Urinary bladder (tissue), 4 donors: Measurements from ENCODE around the gene ABHD16B. TPM values are rescaled to one million over a fixed set of nuclear protein-coding genes. Genes with fewer than 3 reads are reported as not detected.

Experiments used
- DNase-seq: peaks from one replicate; pipeline ENCODE4 v3.0.0-alpha.2; 2015; ENCODE audit errors: extremely low spot score
- H3K27ac ChIP-seq: one replicate; pipeline ENCODE4 v1.5.1; 2013; ENCODE audit warnings: low read depth, mild to moderate bottlenecking, moderate library complexity
- H3K36me3 ChIP-seq: one replicate; pipeline ENCODE4 v1.6.1; 2013; ENCODE audit warnings: mild to moderate bottlenecking, moderate library complexity; ENCODE audit not compliant: insufficient read depth
- H3K4me1 ChIP-seq: one replicate; pipeline ENCODE4 v1.6.1; 2013; ENCODE audit warnings: mild to moderate bottlenecking, moderate library complexity; ENCODE audit not compliant: insufficient read depth
- H3K4me3 ChIP-seq: one replicate; pipeline ENCODE4 v1.5.1; 2013; ENCODE audit warnings: low read depth, low read length
- WGBS: extraction: QIAGEN DNeasy Blood & Tissue Kit; methylation state at CpG from one replicate; pipeline ENCODE4 v1.1.7; 2013; 5-methylcytosine and 5-hydroxymethylcytosine counted together
- polyA plus RNA-seq: library from polyadenylated mRNA; stranded (reverse); fragments of 200-250 nt; gene quantifications from one replicate; pipeline ENCODE4 v1.2.3, GENCODE V29; 2013
- total RNA-seq: library from RNA; depleted of rRNA; stranded (reverse); fragments of >200 nt; gene quantifications from one replicate; pipeline ENCODE4 v1.2.3, GENCODE V29; 2014
- donor health status: healthy with polysubstance abuse.
- donor health status: healthy.

ABHD16B gene
- total and polyA plus RNA-seq, 2 donors = 0.68 TPM; not detected in 1

DNA sequence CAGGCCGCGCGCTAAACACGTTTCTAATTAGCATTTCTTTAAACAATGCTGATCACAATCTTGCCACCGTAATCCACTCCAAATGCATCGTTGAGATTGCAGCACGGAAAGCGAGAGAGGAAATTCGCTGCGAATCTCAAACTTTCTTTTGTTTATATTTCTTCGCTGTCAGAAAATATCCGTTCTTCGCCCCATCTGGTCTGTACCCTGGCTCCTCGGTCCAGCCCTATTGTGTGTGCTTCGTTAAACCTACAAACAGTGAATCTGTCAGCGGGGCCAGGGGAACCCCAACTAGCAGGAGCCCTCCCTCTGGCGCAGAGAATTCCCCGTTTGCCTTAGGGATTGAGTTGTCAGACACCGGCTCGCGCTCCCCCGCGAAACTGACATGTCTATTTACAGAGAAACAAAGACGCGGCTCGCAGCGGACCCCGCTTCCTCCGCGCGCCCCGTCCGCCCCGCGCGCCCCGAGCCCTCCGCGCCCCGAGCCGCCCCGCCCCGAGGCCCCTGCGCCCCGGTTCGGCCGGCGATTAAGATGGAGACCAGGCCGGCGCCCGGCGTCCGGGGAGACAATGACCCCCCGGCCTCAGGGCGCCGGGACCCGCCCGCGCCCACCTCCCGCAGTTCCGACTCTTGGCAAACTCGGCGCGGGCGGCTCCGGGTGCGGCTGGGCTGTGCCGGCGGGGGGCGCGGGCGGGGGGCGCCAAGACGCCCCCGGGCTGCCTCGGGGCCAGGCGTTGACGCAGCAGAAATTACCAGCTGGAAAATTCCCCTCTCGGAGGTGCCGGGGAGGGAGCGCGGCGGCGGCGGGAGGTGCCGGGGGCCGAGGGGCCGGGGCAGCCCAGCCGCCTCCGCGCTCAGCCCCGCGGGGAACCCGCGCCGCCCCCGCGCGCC is 31.1 kb upstream of the ABHD16B start:
- H3K4me1 ChIP-seq = no peaks in the 10 kb centered on the region
- no peak overlapping the region for H3K27ac ChIP-seq
- DNase-seq = no peak
- H3K36me3 ChIP-seq = no peaks in the 10 kb centered on the region
- under 1% methylated on average over 99 of the region's 99 CpGs for WGBS
- peak overlapping the region; percentile 85 for H3K4me3 ChIP-seq

GRCh38 chr20:63830841-63831588 is 30.3 kb upstream of the ABHD16B start, which contains the start of gene ZBTB46:
Gene ZBTB46, minus strand, starts transcription at chr20:63831264. Its CDS starts 40,507 bp downstream, at chr20:63790757.
- Histone ChIP-seq H3K36me3 (no peaks in the 10 kb centered on the region), H3K4me1 (no peaks in the 10 kb centered on the region), H3K4me3 (peak within 1 kb of the TSS; percentile 85), H3K27ac (peak within 1 kb of the TSS; percentile 48)
- WGBS = under 1% methylated on average over 141 of the region's 147 CpGs
- no peak for DNase-seq

GRCh38 chr20:63831646-63831992 is 29.7 kb upstream of the ABHD16B start:
- DNase-seq = no peak
- H3K4me3 ChIP-seq = peak overlapping the region; percentile 85
- no peaks in the 10 kb centered on the region for H3K4me1 ChIP-seq
- under 1% methylated on average over 55 of the region's 55 CpGs for WGBS
- no peaks in the 10 kb centered on the region for H3K36me3 ChIP-seq
- peak overlapping the region; percentile 48 for H3K27ac ChIP-seq

GRCh38 chr20:63831993-63832686 is 29.2 kb upstream of the ABHD16B start:
- no peak for DNase-seq
- Histone ChIP-seq H3K27ac (peak overlapping the region; percentile 48), H3K4me1 (no peaks in the 10 kb centered on the region), H3K4me3 (peak overlapping the region; percentile 85), H3K36me3 (no peaks in the 10 kb centered on the region)
- 14% methylated on average over 76 of the region's 76 CpGs for WGBS

DNA sequence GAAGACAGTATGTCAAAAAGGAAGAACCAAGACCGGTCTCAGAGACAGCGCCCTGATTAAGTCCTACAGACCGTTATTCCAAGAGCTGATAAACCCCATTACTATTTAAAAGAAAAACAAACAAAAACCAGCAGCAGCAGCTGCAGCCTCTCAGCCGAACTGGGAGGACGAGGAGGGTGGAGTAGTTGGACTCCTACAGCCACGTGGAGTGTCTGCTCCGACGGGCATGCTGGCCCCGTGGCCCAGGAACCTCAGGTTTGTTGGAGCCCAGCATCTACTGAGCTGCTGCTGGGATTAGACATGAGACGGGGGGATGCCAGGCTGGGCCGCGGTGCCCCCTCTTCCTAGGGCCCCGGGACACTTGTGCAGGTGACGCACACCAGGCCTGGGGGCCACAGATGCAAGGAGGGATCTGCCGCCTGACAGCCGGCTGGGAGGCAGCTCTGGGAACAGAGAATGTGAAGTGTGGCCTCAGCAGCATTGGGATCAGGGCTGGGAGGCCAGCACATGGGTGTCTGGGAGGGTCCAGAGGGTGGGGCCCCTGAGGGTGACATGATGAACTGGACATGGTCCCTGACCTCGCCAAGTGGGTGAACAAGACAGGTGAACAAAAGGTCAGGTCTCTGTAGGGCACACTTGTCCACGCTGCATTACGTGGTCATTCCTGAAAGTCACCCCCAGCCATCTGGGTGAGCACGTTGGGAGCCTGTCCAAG is 27.4 kb upstream of the ABHD16B start:
- Histone ChIP-seq H3K36me3 (no peaks in the 10 kb centered on the region), H3K27ac (no peak overlapping the region), H3K4me3 (no peak overlapping the region), H3K4me1 (no peaks in the 10 kb centered on the region)
- WGBS = 70% methylated on average over 20 of the region's 20 CpGs
- DNase-seq = no peak

DNA sequence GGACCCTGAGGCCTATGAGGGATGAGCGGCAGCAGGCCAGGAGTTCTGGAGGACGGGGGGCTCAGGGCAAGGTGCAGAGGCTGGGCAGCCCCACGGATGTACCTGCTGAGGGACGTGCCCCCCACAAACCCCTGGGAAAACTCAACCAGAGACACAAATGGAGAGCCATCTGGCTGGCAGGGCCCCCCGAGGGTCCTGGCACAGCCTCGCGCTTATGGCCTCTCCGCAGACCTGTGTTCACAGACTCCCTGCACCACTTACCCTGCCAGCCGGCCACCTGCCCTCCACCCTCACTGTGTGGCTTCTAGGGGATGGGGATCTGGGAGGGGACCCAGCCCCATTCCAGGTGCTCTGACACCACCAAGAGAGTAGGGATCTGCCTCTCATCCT is 26.8 kb upstream of the ABHD16B start:
- 87% methylated on average over 9 of the region's 9 CpGs for WGBS
- no peak for DNase-seq
- H3K36me3 ChIP-seq = no peaks in the 10 kb centered on the region
- H3K4me3 ChIP-seq = no peak overlapping the region
- no peaks in the 10 kb centered on the region for H3K4me1 ChIP-seq
- H3K27ac ChIP-seq = no peak overlapping the region

- no peaks in the 10 kb centered on the region for H3K4me1 ChIP-seq
- peak overlapping the region; percentile 38 for H3K27ac ChIP-seq
- peak; percentile 78 for DNase-seq
- 29% methylated on average over 21 of the region's 21 CpGs for WGBS
- no peaks in the 10 kb centered on the region for H3K36me3 ChIP-seq
- H3K4me3 ChIP-seq = no peak overlapping the region
Measured at GRCh38 chr20:63835021-63835858, 26.1 kb upstream of the ABHD16B start.

DNA sequence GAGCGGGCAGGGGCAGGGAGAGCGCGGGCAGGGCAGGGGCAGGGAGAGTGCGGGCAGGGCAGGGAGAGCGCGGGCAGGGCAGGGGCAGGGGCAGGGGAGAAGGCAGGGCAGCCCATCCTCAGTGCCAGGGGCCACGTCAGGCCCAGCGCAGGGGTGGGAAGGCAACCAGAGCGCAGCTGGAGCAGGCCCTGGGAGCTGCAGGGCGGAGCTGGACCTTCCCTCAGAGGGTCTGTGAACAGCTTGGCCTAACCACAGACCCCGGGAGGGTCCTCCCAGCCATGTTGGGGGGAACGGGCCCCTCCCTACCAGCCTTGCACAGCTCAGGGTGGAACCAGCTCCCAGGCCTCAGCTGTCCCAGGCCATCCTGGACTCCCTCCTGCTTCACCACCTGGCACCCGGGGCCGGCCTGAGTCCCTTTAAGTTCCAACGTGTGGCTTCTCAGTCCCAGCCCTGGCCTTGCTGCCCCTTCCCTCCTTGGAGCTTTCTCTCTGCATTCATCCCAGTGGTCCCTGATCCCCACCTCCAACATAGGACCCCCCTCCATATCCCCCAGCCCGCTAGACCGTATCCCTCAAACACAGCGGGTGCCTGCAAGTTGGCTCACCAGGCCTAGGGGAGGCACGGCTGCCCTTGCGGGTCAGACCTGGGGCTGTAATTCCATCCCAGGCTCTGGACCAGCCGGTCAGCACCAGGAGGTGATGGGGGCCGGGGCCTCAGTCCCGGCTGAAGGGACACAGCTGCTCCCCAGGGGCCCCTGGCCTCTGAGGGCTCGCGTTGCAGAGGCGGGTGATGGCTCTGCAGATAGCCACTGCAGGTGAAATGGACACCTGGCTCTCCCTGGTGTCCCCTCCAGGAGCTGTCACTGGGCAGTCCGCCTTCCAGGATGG is 24.6 kb upstream of the ABHD16B start:
- 81% methylated on average over 27 of the region's 27 CpGs for WGBS
- no peak for DNase-seq
- H3K4me1 ChIP-seq = no peaks in the 10 kb centered on the region
- no peaks in the 10 kb centered on the region for H3K36me3 ChIP-seq
- H3K27ac ChIP-seq = no peak overlapping the region
- H3K4me3 ChIP-seq = no peak overlapping the region

DNA sequence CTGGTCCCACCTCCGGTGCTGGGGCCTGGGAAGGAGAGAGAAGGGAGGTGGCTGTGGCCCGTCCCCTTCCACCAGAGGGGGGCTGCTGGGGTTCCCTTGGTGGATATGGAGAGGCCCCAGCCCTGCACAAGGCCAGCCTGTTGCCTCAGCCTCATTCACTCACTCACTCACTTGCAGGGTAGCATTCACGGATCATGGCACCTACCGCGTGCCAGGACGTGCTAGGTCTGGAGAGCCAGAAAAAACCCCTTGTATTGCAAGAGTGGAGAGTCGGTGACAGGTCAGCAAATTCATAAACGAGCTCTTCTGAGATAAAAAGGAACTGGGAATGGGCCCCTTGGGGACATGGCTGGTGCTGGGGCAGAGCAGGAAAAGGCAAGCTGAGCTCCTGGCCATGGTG is 23.8 kb upstream of the ABHD16B start:
- DNase-seq = no peak
- H3K36me3 ChIP-seq = no peaks in the 10 kb centered on the region
- H3K4me1 ChIP-seq = no peaks in the 10 kb centered on the region
- H3K4me3 ChIP-seq = no peak overlapping the region
- WGBS = 51% methylated on average over 8 of the region's 8 CpGs
- H3K27ac ChIP-seq = no peak overlapping the region

DNA sequence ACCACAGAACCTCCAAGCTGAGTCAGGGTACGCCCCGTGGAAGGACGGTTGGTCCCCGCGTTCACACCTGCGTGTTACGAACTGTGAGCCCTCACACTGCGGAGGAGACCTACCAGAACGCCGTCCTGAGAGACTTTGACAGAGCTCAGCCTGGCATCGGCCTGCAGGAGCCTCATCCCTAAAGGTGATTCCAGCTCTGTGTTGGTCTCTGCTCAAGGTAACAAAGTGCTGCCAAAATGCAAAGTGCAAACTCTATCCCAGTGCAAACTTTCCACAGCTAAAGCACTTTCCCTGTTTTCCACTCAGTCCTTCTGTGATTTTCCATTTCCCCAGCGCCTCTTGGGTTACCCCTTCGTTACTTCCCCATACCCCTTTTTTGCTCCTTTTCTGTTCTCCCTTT is 21.7 kb upstream of the ABHD16B start:
- Histone ChIP-seq H3K36me3 (no peaks in the 10 kb centered on the region), H3K27ac (no peak overlapping the region), H3K4me1 (no peaks in the 10 kb centered on the region), H3K4me3 (no peak overlapping the region)
- 83% methylated on average over 13 of the region's 13 CpGs for WGBS
- no peak for DNase-seq

- no peak for DNase-seq
- no peak overlapping the region for H3K27ac ChIP-seq
- no peaks in the 10 kb centered on the region for H3K36me3 ChIP-seq
- WGBS = 84% methylated on average over 11 of the region's 11 CpGs
- no peak overlapping the region for H3K4me3 ChIP-seq
- no peaks in the 10 kb centered on the region for H3K4me1 ChIP-seq
Measured at GRCh38 chr20:63840405-63840828, 20.9 kb upstream of the ABHD16B start.

DNA sequence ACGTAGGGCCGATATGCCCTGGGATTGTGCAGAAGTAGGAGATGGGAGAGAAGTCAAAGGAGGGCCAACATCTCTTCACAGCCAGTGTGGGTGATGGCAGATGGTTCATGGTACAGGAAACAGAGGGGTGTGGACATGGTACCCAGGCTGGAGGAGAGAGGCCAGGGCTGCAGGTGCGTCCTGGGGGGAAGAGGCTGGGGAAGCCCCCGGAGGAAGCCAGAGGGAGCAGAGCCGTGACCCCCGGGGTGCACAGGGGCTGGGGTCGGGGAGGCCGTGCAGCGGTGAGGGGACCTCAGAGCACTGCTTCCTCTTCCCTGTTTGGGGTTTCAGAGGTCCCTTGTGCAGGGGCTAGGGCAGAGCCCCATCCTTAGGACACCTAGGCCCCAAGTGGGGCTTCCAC is 19.0 kb upstream of the ABHD16B start:
- no peak overlapping the region for H3K4me3 ChIP-seq
- no peaks in the 10 kb centered on the region for H3K36me3 ChIP-seq
- no peaks in the 10 kb centered on the region for H3K4me1 ChIP-seq
- no peak overlapping the region for H3K27ac ChIP-seq
- WGBS = 78% methylated on average over 9 of the region's 9 CpGs
- DNase-seq = no peak
